Tongue (tissue), 2 donors: ENCODE results near the gene SSRP1. TPM values are rescaled to one million over a fixed set of nuclear protein-coding genes. Genes with fewer than 3 reads are reported as not detected.
"Not testable (repeated sequence)": the region's sequence is repeated elsewhere in the genome, so short reads cannot be mapped to it uniquely, and the experiment has no call there.

Source experiments
- DNase-seq: peaks from one replicate; pipeline ENCODE4 v3.0.0-alpha.2; 2015
- total RNA-seq: library from RNA; depleted of rRNA; stranded (reverse); fragments of >200 nt; gene quantifications from one replicate; pipeline ENCODE4 v1.2.3, GENCODE V29; 2014

Gene SSRP1
- total RNA-seq, 1 donor from 2014 or later: 66.2 TPM

DNA sequence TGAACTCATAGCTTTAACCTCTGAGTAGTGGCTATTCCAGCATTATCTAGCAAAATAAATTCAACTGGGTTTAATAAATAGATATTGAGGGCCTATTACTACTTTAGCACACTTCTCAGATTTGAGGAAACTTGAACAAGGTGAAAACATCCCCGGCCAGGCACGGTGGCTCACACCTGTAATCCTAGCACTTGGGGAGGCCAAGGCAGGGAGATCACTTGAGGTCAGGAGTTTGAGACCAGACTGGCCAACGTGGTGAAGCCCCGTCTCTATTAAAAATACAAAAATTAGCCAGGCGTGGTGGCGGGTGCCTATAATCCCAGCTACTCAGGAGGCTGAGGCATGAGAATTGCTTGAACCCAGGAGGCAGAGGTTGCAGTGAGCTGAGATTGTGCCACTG is 1.2 kb upstream of the SSRP1 start:
- DNase-seq: not testable (repeated sequence)

- no peak for DNase-seq
These were observed 497 bp upstream of the SSRP1 start for GRCh38 chr11:57336111-57336666.

GRCh38 chr11:57335023-57335342 is 709 bp downstream of the SSRP1 start:
- DNase-seq: no peak

- no peak for DNase-seq
These were observed 2.8 kb downstream of the SSRP1 start for GRCh38 chr11:57332694-57333440.

GRCh38 chr11:57331720-57332119 is 4.0 kb downstream of the SSRP1 start:
- no peak for DNase-seq

DNA sequence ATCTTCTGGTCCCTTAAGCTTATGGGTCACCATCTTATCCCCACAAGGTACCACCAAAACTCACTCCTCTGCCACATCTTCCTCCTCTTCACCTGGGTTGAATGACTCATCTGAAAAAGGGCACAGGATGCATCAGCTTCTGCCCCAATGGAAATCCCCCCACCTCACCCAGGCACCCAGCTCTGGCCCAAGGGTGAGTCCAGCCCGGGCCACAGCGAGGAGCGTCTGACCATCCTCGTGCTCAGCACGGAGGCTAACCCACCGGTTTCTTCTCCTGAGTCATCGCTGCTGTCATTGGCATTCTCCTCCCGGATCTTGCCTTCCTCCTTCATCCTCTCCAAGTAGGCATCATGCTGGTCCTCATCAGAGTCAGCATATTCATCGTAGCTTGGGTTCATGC is 5.7 kb downstream of the SSRP1 start:
- no peak for DNase-seq

DNA sequence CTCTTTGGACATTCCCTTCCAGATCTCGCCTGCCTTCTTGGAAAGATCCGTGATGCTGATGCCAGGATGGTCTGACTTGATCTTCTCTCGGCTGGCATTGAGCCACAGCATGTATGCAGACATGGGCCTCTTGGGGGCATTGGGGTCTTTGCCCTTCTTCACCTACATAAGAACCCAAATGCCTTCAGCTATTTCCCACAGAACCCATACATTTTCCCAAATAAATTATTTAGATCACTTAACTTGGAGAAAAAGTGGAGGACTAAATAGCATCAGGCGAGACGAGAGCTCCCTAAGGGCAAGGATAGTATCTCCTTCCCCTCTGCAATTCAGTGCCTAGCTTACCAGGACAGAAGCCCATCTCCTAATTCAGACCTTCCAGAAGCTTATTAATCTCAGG is 8.0 kb downstream of the SSRP1 start:
- no peak for DNase-seq

- DNase-seq: peak; percentile 47
These were observed 10.0 kb downstream of the SSRP1 start for GRCh38 chr11:57325735-57326048.

GRCh38 chr11:57324886-57325734 is 10.6 kb downstream of the SSRP1 start, which contains the start of gene TNKS1BP1:
Gene TNKS1BP1 (minus strand): TSS chr11:57324952. CDS start chr11:57321885, 3,067 bp downstream.
- DNase-seq: peak; percentile 98

GRCh38 chr11:57324154-57324885 is 11.4 kb downstream of the SSRP1 start:
- peak; percentile 81 for DNase-seq

GRCh38 chr11:57323855-57324153 is 11.9 kb downstream of the SSRP1 start:
- DNase-seq: no peak

DNA sequence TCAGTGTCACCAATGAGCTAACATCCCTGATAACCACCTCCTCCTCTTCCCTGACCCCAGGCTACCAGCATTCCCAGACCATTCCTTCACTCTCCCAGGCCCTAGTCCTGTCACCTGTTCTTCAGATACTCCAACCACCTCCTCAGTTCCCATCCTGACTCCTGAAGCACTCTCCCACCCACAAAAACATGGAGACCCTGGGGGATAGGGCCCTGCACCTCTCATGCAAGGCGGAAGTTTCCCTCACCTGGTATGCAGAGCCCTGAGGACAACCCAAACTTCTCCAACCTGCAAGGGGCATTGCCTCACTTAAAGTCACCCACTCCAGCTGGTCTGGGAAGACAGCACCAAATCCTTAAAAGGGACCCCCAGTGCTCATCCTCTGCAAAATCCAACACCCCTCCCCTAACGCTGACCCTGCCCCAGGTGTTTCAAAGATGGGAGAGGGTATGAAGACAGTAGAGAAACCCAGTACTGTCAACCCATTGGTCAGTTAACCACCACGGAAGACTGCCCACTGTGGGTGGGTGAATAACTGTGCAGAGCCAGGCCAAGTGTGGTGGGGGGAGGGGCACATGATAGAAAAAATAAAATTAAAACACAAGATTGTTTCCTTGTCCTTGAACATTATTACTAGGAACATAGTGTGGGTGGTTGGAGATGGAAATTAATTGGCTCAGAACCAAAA is 12.4 kb downstream of the SSRP1 start:
- no peak for DNase-seq

DNA sequence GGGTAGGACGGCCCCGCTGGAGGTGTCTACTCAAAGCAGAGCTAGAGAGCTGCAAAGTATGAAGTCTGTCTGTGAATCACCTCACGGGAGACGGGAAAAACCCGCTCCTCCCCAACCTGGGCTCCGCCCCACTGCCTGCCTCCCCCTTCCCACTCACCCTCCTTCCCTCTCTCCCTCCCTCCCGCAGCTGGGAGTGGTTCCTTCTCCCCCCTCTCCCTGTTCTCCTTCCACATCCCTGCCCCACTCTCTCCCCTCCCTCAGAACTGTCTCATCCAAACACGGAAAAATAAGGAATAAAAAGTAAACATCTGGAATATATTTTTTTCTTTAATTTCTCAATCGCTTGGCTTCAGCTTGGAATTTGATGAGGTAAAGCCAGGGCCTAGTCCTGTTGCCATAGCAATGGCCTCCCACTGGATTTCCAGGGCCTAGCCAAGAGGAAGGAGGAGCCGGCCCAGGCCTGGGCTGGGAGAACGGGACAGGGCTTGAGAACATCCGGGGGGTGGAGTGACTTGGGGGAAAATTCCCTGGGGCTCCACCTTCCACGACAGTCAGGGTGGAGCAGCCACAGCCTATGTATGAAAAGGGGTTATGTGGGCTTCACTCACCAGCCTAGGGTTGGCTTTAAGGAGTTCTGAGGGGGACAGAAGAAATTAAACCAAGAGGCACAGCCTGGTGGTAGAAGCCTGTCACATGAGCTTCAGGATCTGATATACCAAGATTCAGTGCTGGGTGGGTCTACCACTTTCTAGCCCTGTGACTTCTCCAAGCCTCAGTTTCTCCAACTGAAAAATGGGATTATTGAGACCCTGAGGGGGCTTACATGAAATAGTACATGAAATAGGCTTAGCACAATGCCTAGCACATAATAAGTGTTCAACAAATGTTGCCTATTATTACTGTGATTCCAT is 13.2 kb downstream of the SSRP1 start:
- peak; percentile 96 for DNase-seq

- DNase-seq: no peak
These were observed 14.1 kb downstream of the SSRP1 start for GRCh38 chr11:57321388-57322255.

GRCh38 chr11:57320719-57321387 is 14.8 kb downstream of the SSRP1 start:
- DNase-seq: no peak

GRCh38 chr11:57320067-57320718 is 15.5 kb downstream of the SSRP1 start:
- DNase-seq: no peak

DNA sequence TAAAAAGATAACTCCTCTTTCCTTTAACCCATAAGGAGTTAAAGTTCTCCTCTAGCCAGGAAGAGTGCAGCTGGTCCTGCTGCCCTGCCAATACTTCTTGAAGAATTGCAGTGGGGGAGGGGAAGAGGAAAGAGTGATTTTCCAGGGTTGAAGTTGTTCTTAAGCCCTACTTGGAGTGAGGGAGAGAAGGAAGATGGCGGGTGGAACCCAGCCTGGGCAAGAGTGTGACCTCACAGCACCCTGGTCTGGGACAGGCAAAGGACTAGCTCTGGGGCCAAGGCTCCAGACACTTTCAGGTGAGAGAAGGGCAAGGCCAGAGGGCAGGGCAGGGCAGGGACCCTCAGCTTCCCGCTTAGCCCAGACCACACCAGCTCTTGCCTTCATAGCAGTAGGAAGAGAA is 17.5 kb downstream of the SSRP1 start:
- DNase-seq: peak; percentile 92

DNA sequence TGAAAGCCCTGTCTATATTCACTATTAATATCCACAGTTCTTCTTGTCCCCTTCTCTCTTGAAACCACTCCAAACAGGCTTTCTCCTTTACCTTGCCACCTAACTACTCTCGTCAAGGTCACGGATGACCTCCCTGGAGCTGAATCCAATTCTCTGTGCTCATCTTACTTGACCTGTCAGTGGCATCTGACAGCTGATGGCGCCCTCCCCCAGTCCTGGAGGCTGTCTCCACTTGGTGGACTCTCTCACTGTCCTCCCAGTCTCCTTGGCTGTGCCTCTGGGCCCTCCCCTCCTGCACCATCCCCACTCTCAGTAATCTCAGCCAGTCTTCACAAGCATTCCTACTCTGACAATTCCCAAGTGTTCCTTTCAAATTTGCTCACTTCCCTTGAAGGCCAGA is 19.7 kb downstream of the SSRP1 start:
- DNase-seq: no peak

DNA sequence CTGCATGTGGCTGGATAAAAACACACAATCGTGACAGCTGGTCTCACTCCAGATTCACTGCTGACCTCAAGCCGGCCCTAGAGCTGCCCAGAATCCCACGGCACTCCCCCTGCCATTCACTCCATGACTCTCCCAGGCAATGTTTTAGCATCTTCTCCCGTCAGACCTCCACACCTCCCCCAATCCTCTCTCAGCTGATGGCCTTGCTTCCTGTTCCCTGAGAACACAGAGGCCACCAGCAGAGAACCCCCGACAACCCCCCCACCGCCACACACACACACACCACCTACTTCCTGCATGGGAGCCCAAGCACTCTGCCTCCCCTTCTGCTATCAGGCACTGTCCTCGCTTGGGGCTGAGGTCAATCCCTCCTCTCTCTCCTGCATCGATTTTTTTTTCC is 20.2 kb downstream of the SSRP1 start:
- no peak for DNase-seq
